Astrocyte of the spinal cord (primary cell): Measurements from ENCODE around the gene PRPH.

Source experiments
- DNase-seq: peaks from one replicate; pipeline ENCODE4 v3.0.0; 2011; ENCODE audit warnings: low read depth, low spot score
- H3K4me3 ChIP-seq: 2 replicates; pipeline ENCODE4 v1.5.1; 2011; ENCODE audit warnings: low read depth, mild to moderate bottlenecking, low read length, moderate library complexity
- CTCF ChIP-seq: IDR thresholded peaks from 2 replicates; pipeline ENCODE4 v1.5.1; 2012; ENCODE audit warnings: low read depth, mild to moderate bottlenecking, low read length, inconsistent platforms
- in situ Hi-C: cut with HindIII; loops from 2 replicates; pipeline ENCODE4 v1.10.0; 2017; ENCODE audit warnings: low sequenced_read_pairs

Gene PRPH

DNA sequence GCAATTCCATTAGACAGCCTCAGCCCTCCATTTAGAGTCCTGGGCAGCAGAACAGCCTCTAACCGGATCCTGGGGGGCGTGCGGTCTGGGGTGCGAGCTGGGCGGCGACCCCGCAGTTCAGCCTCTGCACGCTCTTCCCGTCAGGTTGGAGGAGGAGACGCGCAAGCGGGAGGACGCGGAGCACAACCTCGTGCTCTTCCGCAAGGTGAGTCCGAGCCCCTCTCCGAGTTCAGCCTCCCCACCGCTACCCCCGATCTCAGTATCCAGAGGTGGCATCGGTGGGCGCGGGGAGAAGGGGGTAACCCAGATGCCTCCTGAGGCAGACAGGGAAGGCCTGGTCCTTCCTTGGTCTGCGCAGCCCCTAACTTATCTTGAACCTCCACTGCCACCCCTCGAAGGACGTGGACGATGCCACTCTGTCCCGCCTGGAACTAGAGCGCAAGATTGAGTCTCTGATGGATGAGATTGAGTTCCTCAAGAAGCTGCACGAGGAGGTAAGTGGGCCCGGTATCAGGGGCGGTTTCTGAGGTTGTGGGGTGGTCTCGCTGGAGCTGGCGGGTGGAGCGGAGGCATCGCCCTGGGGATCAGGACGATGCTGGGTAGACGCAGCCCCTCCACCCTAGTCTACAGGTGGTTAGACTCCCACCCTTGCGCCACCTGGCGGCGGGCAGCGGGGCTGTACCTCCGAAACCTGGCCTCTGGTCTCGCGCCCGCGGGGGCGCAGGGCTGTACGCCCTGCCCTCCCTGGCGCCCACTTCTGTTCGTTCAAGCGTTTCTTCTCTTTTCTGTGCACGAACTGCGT lies 1.3 kb downstream of the PRPH start:
- TF ChIP-seq CTCF: peak; percentile 70
- DNase-seq: no peak
- in situ Hi-C loops: no loop called here
- H3K4me3 ChIP-seq: no peak overlapping the region

GRCh38 chr12:49296836-49297694 lies 2.1 kb downstream of the PRPH start:
- no peak for TF ChIP-seq CTCF
- in situ Hi-C loops: no loop called here
- no peak overlapping the region for H3K4me3 ChIP-seq
- no peak for DNase-seq

DNA sequence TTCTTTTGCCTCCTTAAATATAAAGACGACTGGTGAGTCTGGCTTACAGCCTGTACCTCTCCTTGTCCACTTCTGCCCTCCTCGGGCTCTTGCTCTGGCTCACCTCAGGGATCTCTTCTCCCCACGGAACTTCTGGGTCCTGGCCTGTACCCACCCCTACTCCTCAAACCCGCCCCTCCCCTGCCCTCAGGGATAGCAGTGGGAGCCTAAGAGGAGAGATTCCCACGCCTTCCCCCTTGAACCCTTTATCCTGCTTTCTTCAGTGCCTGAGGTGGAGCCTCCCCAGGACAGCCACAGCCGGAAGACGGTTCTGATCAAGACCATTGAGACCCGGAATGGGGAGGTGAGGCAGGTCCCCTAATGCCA lies 2.7 kb downstream of the PRPH start:
- no peak for TF ChIP-seq CTCF
- in situ Hi-C loops: no loop called here
- no peak for DNase-seq
- H3K4me3 ChIP-seq: no peak overlapping the region

GRCh38 chr12:49298160-49298559 lies 3.2 kb downstream of the PRPH start:
- no peak for TF ChIP-seq CTCF
- DNase-seq: no peak

GRCh38 chr12:49301760-49302159 lies 6.8 kb downstream of the PRPH start:
- no peak overlapping the region for H3K4me3 ChIP-seq
- in situ Hi-C loops: no loop called here
- no peak for DNase-seq
- no peak for TF ChIP-seq CTCF

More at GRCh38 chr12:49298160-49298559, 3.2 kb downstream of the PRPH start:
- H3K4me3 ChIP-seq: no peak overlapping the region
- in situ Hi-C loops: no loop called here

DNA sequence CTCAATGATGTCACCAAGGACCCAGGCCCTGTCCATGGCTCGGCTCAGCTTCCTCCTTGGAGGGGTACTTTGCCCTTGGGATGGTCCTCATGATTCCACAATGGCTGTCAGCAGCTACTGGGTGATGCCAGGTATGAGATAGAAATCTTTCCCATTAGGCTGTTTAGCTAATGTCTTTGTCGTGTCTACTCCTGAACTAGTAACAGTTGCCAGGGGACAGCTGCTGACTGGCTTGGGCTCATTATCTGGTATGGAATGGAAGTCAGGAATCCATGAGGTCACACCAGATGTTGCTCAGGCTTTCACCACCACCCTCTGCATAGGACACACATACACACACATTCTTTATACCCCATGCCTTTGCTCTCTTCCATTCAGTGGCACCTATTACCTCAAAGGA lies 9.2 kb downstream of the PRPH start:
- TF ChIP-seq CTCF: no peak
- in situ Hi-C loops: no loop called here
- DNase-seq: no peak
- no peak overlapping the region for H3K4me3 ChIP-seq
